Activated B cell treated with CpG ODN at 0.5 μM for 24 hours (primary cell): ENCODE measurements around the gene TMEM51. TPM values are rescaled to one million over a fixed set of nuclear protein-coding genes. Genes with fewer than 3 reads are reported as not detected.
"Not testable (repeated sequence)": the region's sequence is repeated elsewhere in the genome, so short reads cannot be mapped to it uniquely, and the experiment has no call there.

Experiments used
- ATAC-seq: fragments of 200-7000 bp; cut with Tn5 transposase; one replicate; pipeline ENCODE4 v1.10.0; 2021; ENCODE audit warnings: low read depth, mild to moderate bottlenecking, moderate library complexity
- CTCF ChIA-PET: fragments of 350-600 bp; sonication (Branson Sonifier 250); formaldehyde crosslinking; loops from one replicate; lab custom pipeline; 2021; ENCODE audit warnings: antibody characterized with exemption; lab: Charles Lee
- POLR2A ChIA-PET: fragments of 350-600 bp; sonication (Branson Sonifier 250); formaldehyde crosslinking; loops from one replicate; lab custom pipeline; 2021; ENCODE audit warnings: antibody characterized with exemption; lab: Charles Lee
- DNase-seq: peaks from one replicate; pipeline ENCODE4 v3.0.0; 2022
- H3K27ac Mint-ChIP-seq: one replicate; pipeline ENCODE4 v1.8.0; 2020; ENCODE audit warnings: mixed read lengths
- H3K27me3 Mint-ChIP-seq: one replicate; pipeline ENCODE4 v1.8.0; 2021; ENCODE audit warnings: mixed read lengths
- H3K36me3 Mint-ChIP-seq: one replicate; pipeline ENCODE4 v1.8.0; 2021; ENCODE audit warnings: low read depth, mixed read lengths
- H3K4me1 Mint-ChIP-seq: one replicate; pipeline ENCODE4 v1.8.0; 2021; ENCODE audit warnings: mixed read lengths
- H3K4me3 Mint-ChIP-seq: one replicate; pipeline ENCODE4 v1.8.0; 2020; ENCODE audit warnings: mild to moderate bottlenecking, mixed read lengths
- H3K9me3 Mint-ChIP-seq: one replicate; pipeline ENCODE4 v1.8.0; 2020; ENCODE audit warnings: mixed read lengths
- CTCF ChIP-seq: fragments of 200-600 bp; IDR thresholded peaks from one replicate; pipeline ENCODE4 v1.8.0; 2022; ENCODE audit warnings: antibody characterized with exemption, mild to moderate bottlenecking
- intact Hi-C: fragments of 100-400 bp; cut with micrococcal nuclease; formaldehyde crosslinking; loops from one replicate; pipeline ENCODE4 v1.15.1; 2024
- total RNA-seq: library from RNA; stranded (reverse); gene quantifications from 2 replicates; pipeline ENCODE4 v1.2.3, GENCODE V29; 2022

Gene TMEM51
- total RNA-seq, 1 donor from 2014 or later: not detected

GRCh38 chr1:15173863-15174614 lies 20.5 kb downstream of the TMEM51 start:
- CTCF ChIA-PET: no interaction called here
- no peaks in the 10 kb centered on the region for H3K36me3 Mint-ChIP-seq
- peaks cover 24% of the 10 kb centered on the region for H3K27me3 Mint-ChIP-seq
- peaks cover 3% of the 10 kb centered on the region for H3K9me3 Mint-ChIP-seq
- H3K4me1 Mint-ChIP-seq: no peaks in the 10 kb centered on the region
- no peak for TF ChIP-seq CTCF
- intact Hi-C loops: no loop called here
- H3K4me3 Mint-ChIP-seq: no peak overlapping the region
- POLR2A ChIA-PET: no interaction called here
- no peak for ATAC-seq
- no peak overlapping the region for H3K27ac Mint-ChIP-seq
- no peak for DNase-seq

- H3K4me3 Mint-ChIP-seq: no peak overlapping the region
- peaks cover 3% of the 10 kb centered on the region for H3K9me3 Mint-ChIP-seq
- no peaks in the 10 kb centered on the region for H3K36me3 Mint-ChIP-seq
- DNase-seq (no peak), ATAC-seq (no peak)
- no peak overlapping the region for H3K27ac Mint-ChIP-seq
- intact Hi-C loops: no loop called here
- ChIA-PET POLR2A (no interaction called here), CTCF (no interaction called here)
- no peak for TF ChIP-seq CTCF
- H3K27me3 Mint-ChIP-seq: peaks cover 24% of the 10 kb centered on the region
- no peaks in the 10 kb centered on the region for H3K4me1 Mint-ChIP-seq
These were observed 21.1 kb downstream of the TMEM51 start for GRCh38 chr1:15174615-15174983.

- ATAC-seq, H3K4me1 Mint-ChIP-seq, H3K36me3 Mint-ChIP-seq, H3K27ac Mint-ChIP-seq, intact Hi-C loops, H3K4me3 Mint-ChIP-seq, H3K9me3 Mint-ChIP-seq, CTCF ChIA-PET, POLR2A ChIA-PET, DNase-seq: not testable (repeated sequence)
- peaks cover 24% of the 10 kb centered on the region for H3K27me3 Mint-ChIP-seq
These were observed 22.0 kb downstream of the TMEM51 start for GRCh38 chr1:15175324-15176094.

- Mint-ChIP-seq H3K27me3 (peaks cover 24% of the 10 kb centered on the region), H3K4me1 (no peaks in the 10 kb centered on the region), H3K27ac (no peak overlapping the region), H3K36me3 (no peaks in the 10 kb centered on the region), H3K4me3 (no peak overlapping the region), H3K9me3 (peaks cover 3% of the 10 kb centered on the region)
- intact Hi-C loops: no loop called here
- ChIA-PET CTCF (no interaction called here), POLR2A (no interaction called here)
- ATAC-seq (no peak), DNase-seq (no peak)
- no peak for TF ChIP-seq CTCF
These were observed 22.6 kb downstream of the TMEM51 start for GRCh38 chr1:15176120-15176519.

DNA sequence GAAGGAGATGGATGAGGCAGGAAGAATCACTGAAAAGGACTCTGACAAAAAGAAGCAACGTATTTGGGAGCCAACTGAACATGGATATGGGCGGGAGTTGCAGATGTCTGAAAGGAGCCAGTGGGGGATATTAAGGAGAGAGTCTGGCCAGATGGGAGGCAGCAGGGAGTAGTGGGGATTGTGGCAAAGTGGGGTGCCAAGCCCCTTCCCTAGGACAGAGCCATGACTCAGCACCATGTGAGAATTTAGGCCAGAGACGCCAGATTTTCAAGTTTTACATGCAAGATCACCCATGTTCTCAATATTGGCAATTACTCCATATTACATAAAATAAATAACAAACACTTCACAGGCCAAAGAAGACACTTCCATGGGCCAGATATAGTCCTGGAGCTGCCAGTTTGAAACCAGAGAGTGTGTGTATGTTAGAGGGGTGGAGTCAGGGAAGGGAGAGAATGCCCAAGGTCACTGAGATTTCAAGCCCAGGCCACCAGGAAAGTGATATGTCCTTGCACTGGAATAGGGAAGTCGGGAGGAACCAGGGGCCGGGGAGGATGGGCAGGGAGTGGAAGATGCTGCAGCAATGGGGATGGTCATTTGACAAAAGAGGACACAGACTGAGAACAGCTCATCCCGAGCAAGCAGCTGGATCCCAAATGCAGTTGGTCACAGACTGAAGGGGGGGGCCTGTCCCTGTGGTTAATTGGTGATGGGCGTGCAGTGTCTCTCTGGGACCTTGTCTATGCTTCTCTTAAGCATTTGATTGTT lies 23.5 kb downstream of the TMEM51 start:
- Mint-ChIP-seq H3K4me3 (no peak overlapping the region), H3K4me1 (no peaks in the 10 kb centered on the region), H3K36me3 (no peaks in the 10 kb centered on the region), H3K27ac (no peak overlapping the region), H3K27me3 (peaks cover 24% of the 10 kb centered on the region), H3K9me3 (peaks cover 3% of the 10 kb centered on the region)
- ChIA-PET CTCF (no interaction called here), POLR2A (no interaction called here)
- ATAC-seq (no peak), DNase-seq (no peak)
- intact Hi-C loops: no loop called here
- no peak for TF ChIP-seq CTCF
